OCI-LY1 (cell line): ENCODE measurements around the gene SPTLC2.

Experiments
- H2AFZ ChIP-seq: fragments of 200-600 bp; sonication (generic), shearing (Covaris generic); 2 replicates; pipeline ENCODE4 v1.6.0; 2014; ENCODE audit warnings: antibody characterized with exemption, mild to moderate bottlenecking, low read length
- H3F3A ChIP-seq: fragments of 200-600 bp; sonication (generic), shearing (Covaris generic); 2 replicates; pipeline ENCODE4 v1.6.0; 2014; ENCODE audit warnings: mild to moderate bottlenecking, antibody characterized with exemption, low read length, moderate library complexity; ENCODE audit not compliant: insufficient read depth
- H3K27ac ChIP-seq: fragments of 200-600 bp; sonication (generic); 2 replicates; pipeline ENCODE4 v1.5.1; 2014; ENCODE audit warnings: low read length, mixed run types, mild to moderate bottlenecking, low read depth; ENCODE audit not compliant: poor library complexity, severe bottlenecking
- H3K27me3 ChIP-seq: fragments of 200-600 bp; sonication (generic); 2 replicates; pipeline ENCODE4 v1.6.0; 2014; ENCODE audit warnings: antibody characterized with exemption, mild to moderate bottlenecking, low read length, moderate library complexity; ENCODE audit not compliant: insufficient read depth
- H3K36me3 ChIP-seq: fragments of 200-600 bp; sonication (generic); 2 replicates; pipeline ENCODE4 v1.6.1; 2014; ENCODE audit warnings: mild to moderate bottlenecking, antibody characterized with exemption, low read length, moderate library complexity, mixed read lengths; ENCODE audit not compliant: insufficient read depth
- H3K4me1 ChIP-seq: fragments of 200-600 bp; sonication (generic); 2 replicates; pipeline ENCODE4 v1.5.1; 2014; ENCODE audit warnings: mild to moderate bottlenecking, low read length, moderate library complexity; ENCODE audit not compliant: insufficient read depth, severe bottlenecking
- H3K4me2 ChIP-seq: fragments of 200-600 bp; sonication (generic), shearing (Covaris generic); 2 replicates; pipeline ENCODE4 v1.6.1; 2014; ENCODE audit warnings: low read length
- H3K4me3 ChIP-seq: fragments of 200-600 bp; sonication (generic); 2 replicates; pipeline ENCODE4 v1.5.1; 2014; ENCODE audit warnings: low read length, low read depth, mild to moderate bottlenecking, mixed read lengths; ENCODE audit not compliant: poor library complexity, severe bottlenecking
- H3K79me2 ChIP-seq: fragments of 200-600 bp; shearing (Covaris generic); 2 replicates; pipeline ENCODE4 v1.6.1; 2016; ENCODE audit warnings: mixed run types, low read length, mixed read lengths; ENCODE audit not compliant: insufficient read depth
- H3K9ac ChIP-seq: fragments of 200-600 bp; sonication (generic), shearing (Covaris generic); 2 replicates; pipeline ENCODE4 v1.6.1; 2014; ENCODE audit warnings: mild to moderate bottlenecking, low read length, mixed read lengths
- H3K9me2 ChIP-seq: fragments of 200-600 bp; sonication (generic), shearing (Covaris generic); 2 replicates; pipeline ENCODE4 v1.6.1; 2014; ENCODE audit warnings: low read depth, mild to moderate bottlenecking, low read length, mixed read lengths
- H3K9me3 ChIP-seq: fragments of 200-600 bp; shearing (Covaris generic); 2 replicates; pipeline ENCODE4 v1.6.1; 2014; ENCODE audit warnings: low read length, mixed read lengths
- H4K20me1 ChIP-seq: fragments of 200-600 bp; sonication (generic), shearing (Covaris generic); 2 replicates; pipeline ENCODE4 v1.6.0; 2016; ENCODE audit warnings: mild to moderate bottlenecking, low read length; ENCODE audit not compliant: insufficient read depth
- CTCF ChIP-seq: fragments of 200-600 bp; sonication (generic), shearing (Covaris generic); IDR thresholded peaks from 2 replicates; pipeline ENCODE4 v1.5.1; 2017; ENCODE audit warnings: mild to moderate bottlenecking, antibody characterized with exemption, low read length, moderate library complexity, mixed read lengths
- EZH2 ChIP-seq: fragments of 200-600 bp; sonication (generic), shearing (Covaris generic); IDR thresholded peaks from 2 replicates; pipeline ENCODE4 v1.8.0; 2017; ENCODE audit warnings: borderline replicate concordance, mixed run types, mild to moderate bottlenecking, antibody characterized with exemption, low read length, moderate library complexity, mixed read lengths

The SPTLC2 gene

GRCh38 chr14:77523109-77523508 lies 93.3 kb downstream of the SPTLC2 start:
- Histone ChIP-seq H3K9me3 (no peaks in the 10 kb centered on the region), H3K36me3 (peaks cover 43% of the 10 kb centered on the region), H3K9me2 (no peaks in the 10 kb centered on the region), H3K4me3 (no peak overlapping the region), H3K9ac (no peak overlapping the region), H3K27me3 (no peaks in the 10 kb centered on the region), H3F3A (no peaks in the 10 kb centered on the region), H3K27ac (no peak overlapping the region), H3K4me1 (no peaks in the 10 kb centered on the region), H2AFZ (no peak overlapping the region), H3K4me2 (no peak overlapping the region), H4K20me1 (no peaks in the 10 kb centered on the region), H3K79me2 (no peaks in the 10 kb centered on the region)
- TF ChIP-seq EZH2, result no peak
- no peak for TF ChIP-seq CTCF

- H2AFZ ChIP-seq, result no peak overlapping the region
- no peaks in the 10 kb centered on the region for H3K27me3 ChIP-seq
- H3K4me3 ChIP-seq, result no peak overlapping the region
- no peaks in the 10 kb centered on the region for H3K9me3 ChIP-seq
- H3K36me3 ChIP-seq, result peaks cover 62% of the 10 kb centered on the region
- H3K9ac ChIP-seq, result no peak overlapping the region
- no peaks in the 10 kb centered on the region for H3F3A ChIP-seq
- H3K4me1 ChIP-seq, result no peaks in the 10 kb centered on the region
- no peaks in the 10 kb centered on the region for H3K9me2 ChIP-seq
- TF ChIP-seq EZH2 (no peak), CTCF (no peak)
- H3K27ac ChIP-seq, result no peak overlapping the region
- no peaks in the 10 kb centered on the region for H4K20me1 ChIP-seq
- no peak overlapping the region for H3K4me2 ChIP-seq
- H3K79me2 ChIP-seq, result no peaks in the 10 kb centered on the region
Measured at GRCh38 chr14:77520555-77520954, 95.9 kb downstream of the SPTLC2 start.

GRCh38 chr14:77516126-77516525 lies 100.3 kb downstream of the SPTLC2 start:
- Histone ChIP-seq H3K4me3 (no peak overlapping the region), H3K9ac (no peak overlapping the region), H2AFZ (no peak overlapping the region), H3K36me3 (peaks cover 69% of the 10 kb centered on the region), H3K4me1 (no peaks in the 10 kb centered on the region), H3F3A (no peaks in the 10 kb centered on the region), H4K20me1 (no peaks in the 10 kb centered on the region), H3K79me2 (no peaks in the 10 kb centered on the region), H3K27ac (no peak overlapping the region), H3K9me3 (no peaks in the 10 kb centered on the region), H3K27me3 (no peaks in the 10 kb centered on the region), H3K4me2 (no peak overlapping the region), H3K9me2 (no peaks in the 10 kb centered on the region)
- TF ChIP-seq EZH2 (no peak), CTCF (no peak)
